H1 (cell line): ENCODE measurements around the gene ZNRF3. TPM values are rescaled to one million over a fixed set of nuclear protein-coding genes. Genes with fewer than 3 reads are reported as not detected.

Source experiments
- CTCF ChIA-PET: fragments of 300-600 bp; sonication (Branson Sonifier 250); formaldehyde crosslinking; loops from one replicate; lab custom pipeline; 2021; ENCODE audit not compliant: partially characterized antibody; lab: Charles Lee
- POLR2A ChIA-PET: fragments of 300-600 bp; sonication (Branson Sonifier 250); formaldehyde crosslinking; loops from one replicate; lab custom pipeline; 2021; ENCODE audit warnings: inconsistent platforms; ENCODE audit not compliant: partially characterized antibody; lab: Charles Lee
- DNase-seq, 2 experiments: peaks; one replicate each; pipeline versions ENCODE4 v3.0.0 to v3.0.0-alpha.2; 2010 to 2022; ENCODE audit warnings: low spot score in 2 of 2, low read depth in 1 of 2, mixed read lengths in 1 of 2
- FAIRE-seq: peaks from 2 replicates; lab custom pipeline; 2011; peaks lifted over from hg19 to GRCh38; lab: Jason Lieb, UNC
- H2AFZ ChIP-seq: 2 replicates; pipeline ENCODE4 v1.8.1; 2012; ENCODE audit warnings: low read length, inconsistent platforms
- H2AK5ac ChIP-seq: 2 replicates; pipeline ENCODE4 v1.6.1; 2013; ENCODE audit warnings: low read depth, low read length
- H2BK120ac ChIP-seq: replicated peaks from 2 replicates; pipeline ENCODE3; 2013; ENCODE audit warnings: low read depth, low read length, inconsistent platforms
- H2BK12ac ChIP-seq: 2 replicates; pipeline ENCODE4 v1.6.1; 2013; ENCODE audit warnings: low read depth, low read length
- H2BK15ac ChIP-seq: 2 replicates; pipeline ENCODE4 v1.6.1; 2013; ENCODE audit warnings: low read length
- H2BK20ac ChIP-seq: 2 replicates; pipeline ENCODE4 v1.6.1; 2013; ENCODE audit warnings: low read length
- H2BK5ac ChIP-seq: 2 replicates; pipeline ENCODE4 v1.6.1; 2013; ENCODE audit warnings: low read depth, low read length
- H3K14ac ChIP-seq: 2 replicates; pipeline ENCODE4 v1.6.1; 2013; ENCODE audit warnings: inconsistent platforms; ENCODE audit not compliant: insufficient read length
- H3K18ac ChIP-seq: 2 replicates; pipeline ENCODE4 v1.6.1; 2013; ENCODE audit warnings: low read length; ENCODE audit errors: extremely low read depth
- H3K23ac ChIP-seq: 2 replicates; pipeline ENCODE4 v1.6.1; 2013; ENCODE audit warnings: inconsistent platforms; ENCODE audit not compliant: insufficient read length
- H3K23me2 ChIP-seq: 2 replicates; pipeline ENCODE4 v1.6.1; 2013; ENCODE audit warnings: low read depth, low read length
- H3K27ac ChIP-seq: 2 replicates; pipeline ENCODE4 v1.6.1; 2011; ENCODE audit warnings: low read depth, low read length, inconsistent platforms
- H3K27me3 ChIP-seq, 4 experiments: replicated peaks in 1 of 4; 1 replicate in 1 of 4; 2 replicates in 3 of 4; pipeline versions ENCODE4 v1.6.1 to v1.8.1; 2011 to 2013; ENCODE audit warnings: low read length in 3 of 4, mild to moderate bottlenecking in 3 of 4, inconsistent platforms in 2 of 4, mixed read lengths in 2 of 4, moderate library complexity in 1 of 4; ENCODE audit not compliant: control insufficient read depth in 3 of 4, insufficient read depth in 3 of 4; ENCODE audit errors: extremely low read depth in 1 of 4
- H3K36me3 ChIP-seq, 4 experiments: 2 replicates each; pipeline versions ENCODE4 v1.6.1 to v1.8.1; 2011 to 2013; ENCODE audit warnings: mild to moderate bottlenecking in 4 of 4, low read length in 3 of 4, moderate library complexity in 2 of 4, control low read depth in 1 of 4, inconsistent platforms in 1 of 4; ENCODE audit not compliant: insufficient read depth in 4 of 4, control insufficient read depth in 2 of 4
- H3K4ac ChIP-seq: replicated peaks from 2 replicates; pipeline ENCODE3; 2013; ENCODE audit warnings: low read length, low read depth, mixed read lengths, inconsistent platforms; ENCODE audit not compliant: insufficient read length
- H3K4me1 ChIP-seq, 4 experiments: replicated peaks in 1 of 4; 1 replicate in 1 of 4; 2 replicates in 3 of 4; pipeline versions ENCODE4 v1.6.1 to v1.8.1; 2011 to 2013; ENCODE audit warnings: low read length in 3 of 4, inconsistent platforms in 2 of 4, mixed read lengths in 1 of 4; ENCODE audit not compliant: insufficient read depth in 4 of 4, control insufficient read depth in 3 of 4
- H3K4me2 ChIP-seq, 2 experiments: 2 replicates each; pipeline versions ENCODE4 v1.6.1 to v1.8.1; 2011 to 2013; ENCODE audit warnings: low read depth in 2 of 2, low read length in 2 of 2, control low read depth in 1 of 2, inconsistent platforms in 1 of 2, mild to moderate bottlenecking in 1 of 2; ENCODE audit not compliant: insufficient read depth in 1 of 2
- H3K4me3 ChIP-seq, 4 experiments: fragments of 200-600, 300-600 bp in 1 of 4; sonication (generic), shearing (Covaris generic), sonication (Bioruptor Twin) in 1 of 4; 2 replicates each; pipeline versions ENCODE4 v1.5.1 to v1.8.1; 2011 to 2016; ENCODE audit warnings: low read length in 4 of 4, low read depth in 3 of 4, control low read depth in 2 of 4, inconsistent platforms in 2 of 4, mild to moderate bottlenecking in 2 of 4, mixed read lengths in 1 of 4, moderate library complexity in 1 of 4; ENCODE audit not compliant: insufficient read depth in 2 of 4; ENCODE audit errors: extremely low read depth in 1 of 4
- H3K56ac ChIP-seq: replicated peaks from 2 replicates; pipeline ENCODE3; 2013; ENCODE audit warnings: low read depth, mild to moderate bottlenecking, mixed read lengths, low read length, inconsistent platforms; ENCODE audit not compliant: insufficient read length
- H3K79me1 ChIP-seq: 2 replicates; pipeline ENCODE4 v1.6.1; 2013; ENCODE audit warnings: low read depth, low read length, control low read depth
- H3K79me2 ChIP-seq, 2 experiments: 2 replicates each; pipeline versions ENCODE4 v1.6.1 to v1.8.1; 2012 to 2013; ENCODE audit warnings: low read length in 2 of 2, mild to moderate bottlenecking in 2 of 2, inconsistent platforms in 1 of 2; ENCODE audit not compliant: insufficient read depth in 2 of 2, control insufficient read depth in 1 of 2
- H3K9ac ChIP-seq, 4 experiments: replicated peaks in 1 of 4; 1 replicate in 1 of 4; 2 replicates in 3 of 4; pipeline versions ENCODE4 v1.6.1 to v1.8.1; 2011 to 2013; ENCODE audit warnings: low read depth in 3 of 4, low read length in 3 of 4, control low read depth in 2 of 4, mild to moderate bottlenecking in 2 of 4, moderate library complexity in 2 of 4, inconsistent platforms in 1 of 4; ENCODE audit errors: extremely low read depth in 1 of 4
- H3K9me3 ChIP-seq, 2 experiments: 2 replicates each; pipeline versions ENCODE4 v1.6.1 to v1.8.1; 2012 to 2013; ENCODE audit warnings: mild to moderate bottlenecking in 2 of 2, moderate library complexity in 2 of 2, control low read depth in 1 of 2, inconsistent platforms in 1 of 2, low read depth in 1 of 2, low read length in 1 of 2, mixed read lengths in 1 of 2; ENCODE audit not compliant: insufficient read depth in 2 of 2
- H4K20me1 ChIP-seq, 2 experiments: replicated peaks in 1 of 2; 2 replicates each; pipeline versions ENCODE3 to v1.8.1; 2011 to 2013; ENCODE audit warnings: inconsistent platforms in 2 of 2, low read length in 2 of 2, mild to moderate bottlenecking in 1 of 2; ENCODE audit not compliant: insufficient read depth in 2 of 2, control insufficient read depth in 1 of 2
- H4K5ac ChIP-seq: 2 replicates; pipeline ENCODE4 v1.6.1; 2013; ENCODE audit warnings: low read length, low read depth, mixed read lengths, inconsistent platforms; ENCODE audit not compliant: insufficient read length
- H4K8ac ChIP-seq: 2 replicates; pipeline ENCODE4 v1.8.0; 2013; ENCODE audit warnings: mild to moderate bottlenecking, moderate library complexity, low read length, inconsistent platforms; ENCODE audit not compliant: insufficient read depth; ENCODE audit errors: extremely low read depth
- H4K91ac ChIP-seq: replicated peaks from 2 replicates; pipeline ENCODE3; 2013; ENCODE audit warnings: low read length, mixed read lengths, inconsistent platforms; ENCODE audit not compliant: insufficient read length
- ATF2 ChIP-seq: IDR thresholded peaks from 2 replicates; pipeline ENCODE4 v1.6.1; 2012; ENCODE audit warnings: low read length, inconsistent platforms
- CBX5 ChIP-seq: fragments of 300-800, 300-1000 bp; sonication (generic); IDR thresholded peaks from 2 replicates; pipeline ENCODE4 v1.7.1; 2016; ENCODE audit warnings: antibody characterized with exemption, low read length, low read depth
- CTCF ChIP-seq, 3 experiments: IDR thresholded peaks; 1 replicate in 2 of 3; 2 replicates in 1 of 3; pipeline versions ENCODE4 v1.5.1 to v1.6.1; 2011; ENCODE audit warnings: low read length in 3 of 3, mild to moderate bottlenecking in 3 of 3, inconsistent platforms in 2 of 3, low read depth in 1 of 3, moderate library complexity in 1 of 3; ENCODE audit not compliant: insufficient read depth in 1 of 3; ENCODE audit errors: control extremely low read depth in 1 of 3
- HDAC2 ChIP-seq, 2 experiments: fragments of 300-600 bp in 1 of 2; sonication (generic) in 1 of 2; IDR thresholded peaks; 2 replicates each; pipeline ENCODE4 v1.6.1; 2011 to 2012; ENCODE audit warnings: low read depth in 2 of 2, low read length in 2 of 2, mild to moderate bottlenecking in 2 of 2, moderate library complexity in 2 of 2, borderline replicate concordance in 1 of 2, inconsistent platforms in 1 of 2
- NRF1 ChIP-seq: IDR thresholded peaks from 2 replicates; pipeline ENCODE4 v1.6.1; 2011; ENCODE audit warnings: mild to moderate bottlenecking, low read depth, low read length, improper control_type of control experiment
- POLR2AphosphoS5 ChIP-seq: IDR thresholded peaks from 2 replicates; pipeline ENCODE4 v1.6.1; 2011; ENCODE audit warnings: low read depth, low read length
- SP4 ChIP-seq: IDR thresholded peaks from 2 replicates; pipeline ENCODE4 v1.6.1; 2012; ENCODE audit warnings: low read length, inconsistent platforms
- SRF ChIP-seq: IDR thresholded peaks from 2 replicates; pipeline ENCODE4 v1.6.1; 2011; ENCODE audit warnings: mild to moderate bottlenecking, low read depth, low read length, moderate library complexity
- TBP ChIP-seq: IDR thresholded peaks from 2 replicates; pipeline ENCODE4 v1.6.1; 2011; ENCODE audit warnings: low read depth, low read length, improper control_type of control experiment
- YY1 ChIP-seq: IDR thresholded peaks from 2 replicates; pipeline ENCODE4 v1.6.1; 2011; ENCODE audit warnings: low read depth, mild to moderate bottlenecking, low read length
- WGBS, 2 experiments: shearing (Covaris generic) in 1 of 2; methylation state at CpG; one replicate each; pipeline versions ENCODE4 v1.1.6 to v1.1.7; 2013 to 2015; ENCODE audit warnings: low lambda C conversion rate in 2 of 2, mixed read lengths in 2 of 2, inconsistent platforms in 1 of 2, low coverage in 1 of 2, missing lambda C conversion rate in 1 of 2; ENCODE audit not compliant: insufficient replicate concordance in 2 of 2, insufficient coverage in 1 of 2, insufficient read length in 1 of 2; ENCODE audit errors: extremely low coverage in 1 of 2, missing lambda C conversion rate in 1 of 2; 5-methylcytosine and 5-hydroxymethylcytosine counted together
- polyA plus RNA-seq, 7 experiments: library from polyadenylated mRNA; depleted of rRNA in 3 of 7; stranded (reverse) in 5 of 7; unstranded in 2 of 7; fragments of >200 nt in 5 of 7; fragments of 200-250 nt in 2 of 7; gene quantifications; 1 replicate in 5 of 7; 2 replicates in 1 of 7; 4 replicates in 1 of 7; pipeline versions ENCODE4 v1.2.1 to v1.2.3, GENCODE V29; 2011 to 2013; ENCODE audit warnings: missing spikeins in 2 of 7, mixed read lengths in 2 of 7
- total RNA-seq: library from RNA; stranded (reverse); fragmentation: NEBNext Ultra II Directional; extraction: Animal tissue kit (Norgen Biotek cat#: 25700); gene quantifications from 2 replicates; pipeline ENCODE4 v1.2.1, GENCODE V29; 2021

The ZNRF3 gene
- total and polyA plus RNA-seq, 2 of the 8 experiments (the other 6 are each of a cell fraction or from before 2014, with no cell fraction given): 14.1 to 21.7 TPM

- Histone ChIP-seq H3K14ac (no peak overlapping the region), H4K91ac (no peak overlapping the region), H2BK5ac (no peak overlapping the region), H2AK5ac (no peak overlapping the region), H3K9ac (no peak overlapping the region), H3K79me1 (peaks cover 24% of the 10 kb centered on the region), H2BK20ac (no peak overlapping the region; the same call in 1 of the 2 replicates), H2BK15ac (no peak overlapping the region), H3K4ac (no peak overlapping the region), H2BK120ac (no peak overlapping the region), H3K9me3 (no peaks in the 10 kb centered on the region), H4K20me1 (peaks cover 5 to 14% of the 10 kb centered on the region in 2 experiments), H2AFZ (no peak overlapping the region), H3K36me3 (no peaks in the 10 kb centered on the region), H2BK12ac (no peak overlapping the region), H3K4me3 (no peak overlapping the region), H3K18ac (no peak overlapping the region), H4K8ac (no peak overlapping the region), H3K4me2 (no peak overlapping the region), H3K23ac (no peak overlapping the region), H3K23me2 (no peaks in the 10 kb centered on the region), H3K79me2 (peaks cover 4 to 92% of the 10 kb centered on the region in 2 experiments), H3K4me1 (peaks cover 3 to 10% (median 6%) of the 10 kb centered on the region in 4 experiments), H3K27ac (no peak overlapping the region), H3K56ac (no peak overlapping the region), H3K27me3 (no peaks in the 10 kb centered on the region), H4K5ac (no peak overlapping the region)
- 89% methylated on average over 4 of the region's 4 CpGs; no CpG with 5 or more reads in 1 of the 2 experiments for WGBS, 2 experiments
- POLR2A ChIA-PET: interaction anchor here (1.3 to 1.6 kb wide), 2 partner anchors 16 to 18 kb away, joined by 3 to 4 read pairs; no protein-coding TSS in a partner anchor
- DNase-seq: no peak
- no peak for FAIRE-seq
- CTCF ChIA-PET: interaction anchor here (0.8 to 2.6 kb wide), 17 partner anchors 9 to 107 kb away, joined by 3 to 18 read pairs (median 5); no protein-coding TSS in a partner anchor
- TF ChIP-seq NRF1 (no peak), CTCF (IDR thresholded peaks at IDR 0.05; ENCODE audit: control extremely low read depth in 1 of 3, insufficient read depth in 1 of 3, low read depth in 1 of 3, low read length in 3 of 3) (peak; percentile 16 to 57 (median 44)), CBX5 (no peak), POLR2AphosphoS5 (no peak), ATF2 (0 out of 2 replicates have a peak, but pooled peaks have one; percentile 39), TBP (no peak), SP4 (no peak), YY1 (peak; percentile 77), HDAC2 (IDR thresholded peaks at IDR 0.05; ENCODE audit: borderline replicate concordance in 1 of 2, low read depth in 2 of 2, low read length in 2 of 2) (no peak), SRF (no peak)
Measured at GRCh38 chr22:28935713-28936112, 52.3 kb downstream of the ZNRF3 start.
